ENCODE measurements around the gene TNS1. TPM values are rescaled to one million over a fixed set of nuclear protein-coding genes. Genes with fewer than 3 reads are reported as not detected.

TNS1 gene
- total RNA-seq, 1 experiment from 2014 or later = 6.2 TPM

- CTCF ChIA-PET = interaction anchor here (1.0 kb wide), 2 partner anchors 62 to 143 kb away, joined by 3 to 4 read pairs; no protein-coding TSS in a partner anchor
- Histone ChIP-seq H3K27me3 (ENCODE audit: insufficient read depth, low read length) (no peaks in the 10 kb centered on the region), H3K27ac (ENCODE audit: low read depth, low read length) (0 out of 2 replicates have a peak overlapping the region, but pooled peaks have one; percentile 20), H4K20me1 (ENCODE audit: insufficient read depth) (no peaks in the 10 kb centered on the region), H3K4me3 (replicated peaks in 1 of 2; ENCODE audit: low read depth in 1 of 2, low read length in 2 of 2) (peak overlapping the region in 1 of 2 experiments; percentile 26; a peak in 1 of 4 replicates), H3K9me3 (ENCODE audit: control insufficient read depth in 1 of 2, insufficient read depth in 1 of 2, low read depth in 1 of 2, low read length in 2 of 2) (no peaks in the 10 kb centered on the region), H2AFZ (ENCODE audit: low read depth, low read length, poor library complexity, severe bottlenecking) (no peak overlapping the region), H3K9me2 (ENCODE audit: insufficient read depth) (no peaks in the 10 kb centered on the region), H3K9ac (ENCODE audit: low read length) (peak overlapping the region; percentile 34; the same call in 1 of the 2 replicates), H3K36me3 (ENCODE audit: control insufficient read depth in 1 of 2, insufficient read depth in 2 of 2, low read length in 2 of 2) (no peaks in the 10 kb centered on the region), H3K79me2 (ENCODE audit: insufficient read depth, low read length) (no peaks in the 10 kb centered on the region), H3K4me1 (ENCODE audit: control insufficient read depth in 1 of 2, insufficient read depth in 2 of 2, low read length in 2 of 2) (peaks cover 38 to 63% of the 10 kb centered on the region in 2 experiments), H3K4me2 (ENCODE audit: low read length) (peak overlapping the region; percentile 82)
- DNase-seq (ENCODE audit: low read depth, low spot score) (no peak), ATAC-seq (peak; percentile 68)
- TF ChIP-seq POLR2A (IDR thresholded peaks at IDR 0.05; ENCODE audit: borderline replicate concordance, extremely low read depth, insufficient read depth, insufficient read length) (no peak), CTCF (IDR thresholded peaks at IDR 0.05 in 2 of 3, conservative IDR thresholded peaks at IDR 0.05 in 1 of 3; ENCODE audit: borderline replicate concordance in 1 of 3, insufficient read depth in 1 of 3, low read depth in 2 of 3, low read length in 2 of 3) (no peak), ELF1 (IDR thresholded peaks at IDR 0.05; ENCODE audit: borderline replicate concordance, low read depth) (no peak), FOSL1 (IDR thresholded peaks at IDR 0.05; ENCODE audit: low read depth) (peak; percentile 58), JUND (IDR thresholded peaks at IDR 0.05) (peak; percentile 66)
- POLR2A ChIA-PET = no interaction called here
- intact Hi-C loops (cut with micrococcal nuclease) = no loop called here
- RAD21 ChIA-PET (ENCODE audit: low non-redundant PET in 1 of 2, low total read pairs in 2 of 2, uncharacterized antibody in 2 of 2, unreplicated experiment in 2 of 2) = interaction anchor here in 1 of 2 experiments (1.0 kb wide), 1 partner anchor 36 kb away, joined by 3 read pairs; no protein-coding TSS in a partner anchor
- BruUV-seq (replicated peaks) = no TSS peak
Observed at GRCh38 chr2:217851191-217852020, 151.4 kb downstream of the TNS1 start.

Data from HCT116 (cell line).